ENCODE measurements around the gene ATP6V1G2.

DNA sequence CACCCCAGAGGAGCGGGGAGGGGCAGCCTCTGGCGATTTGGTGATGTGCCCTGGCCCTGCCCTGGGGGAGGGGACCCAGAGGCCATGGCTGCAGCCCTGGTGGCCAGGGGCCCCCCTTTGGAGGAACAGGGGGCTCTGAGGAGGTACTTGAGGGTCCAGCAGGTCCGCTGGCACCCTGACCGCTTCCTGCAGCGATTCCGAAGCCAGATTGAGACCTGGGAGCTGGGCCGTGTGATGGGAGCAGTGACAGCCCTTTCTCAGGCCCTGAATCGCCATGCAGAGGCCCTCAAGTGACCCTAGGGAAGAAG is 11.9 kb upstream of the ATP6V1G2 start:
- no peak for TF ChIP-seq POLR2A (IDR thresholded peaks at IDR 0.05)
- TF ChIP-seq, protein P1, sequence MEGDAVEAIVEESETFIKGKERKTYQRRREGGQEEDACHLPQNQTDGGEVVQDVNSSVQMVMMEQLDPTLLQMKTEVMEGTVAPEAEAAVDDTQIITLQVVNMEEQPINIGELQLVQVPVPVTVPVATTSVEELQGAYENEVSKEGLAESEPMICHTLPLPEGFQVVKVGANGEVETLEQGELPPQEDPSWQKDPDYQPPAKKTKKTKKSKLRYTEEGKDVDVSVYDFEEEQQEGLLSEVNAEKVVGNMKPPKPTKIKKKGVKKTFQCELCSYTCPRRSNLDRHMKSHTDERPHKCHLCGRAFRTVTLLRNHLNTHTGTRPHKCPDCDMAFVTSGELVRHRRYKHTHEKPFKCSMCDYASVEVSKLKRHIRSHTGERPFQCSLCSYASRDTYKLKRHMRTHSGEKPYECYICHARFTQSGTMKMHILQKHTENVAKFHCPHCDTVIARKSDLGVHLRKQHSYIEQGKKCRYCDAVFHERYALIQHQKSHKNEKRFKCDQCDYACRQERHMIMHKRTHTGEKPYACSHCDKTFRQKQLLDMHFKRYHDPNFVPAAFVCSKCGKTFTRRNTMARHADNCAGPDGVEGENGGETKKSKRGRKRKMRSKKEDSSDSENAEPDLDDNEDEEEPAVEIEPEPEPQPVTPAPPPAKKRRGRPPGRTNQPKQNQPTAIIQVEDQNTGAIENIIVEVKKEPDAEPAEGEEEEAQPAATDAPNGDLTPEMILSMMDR (IDR thresholded peaks at IDR 0.05), result no peak
